A549 (cell line): ENCODE results near the gene ITLN1. TPM values are rescaled to one million over a fixed set of nuclear protein-coding genes. Genes with fewer than 3 reads are reported as not detected.

ENCODE experiments used
- ATAC-seq, 2 experiments: fragments of 200-7000 bp in 1 of 2; fragments of >200 bp in 1 of 2; cut with Nextera tagmentation in 1 of 2; cut with Tn5 transposase in 1 of 2; 3 replicates each; pipeline versions ENCODE4 v1.8.0 to v1.9.1; 2018 to 2020; ENCODE audit warnings: mild to moderate bottlenecking in 1 of 2, moderate library complexity in 1 of 2
- CTCF ChIA-PET: fragments of 300-600 bp; sonication (Branson Sonifier 250); formaldehyde crosslinking; extraction: SDS; loops from one replicate; lab custom pipeline; 2021; ENCODE audit warnings: antibody characterized with exemption, inconsistent platforms; lab: Yijun Ruan, JAX
- POLR2A ChIA-PET: fragments of 350-600 bp; formaldehyde crosslinking; extraction: SDS; loops from one replicate; lab custom pipeline; 2021; ENCODE audit warnings: antibody characterized with exemption, inconsistent platforms; lab: Yijun Ruan, JAX
- DNase-seq, 2 experiments: peaks; one replicate each; pipeline versions ENCODE4 v3.0.0 to v3.0.0-alpha.2; 2011 to 2016; ENCODE audit warnings: low read depth in 1 of 2, low spot score in 1 of 2
- FAIRE-seq: peaks from 2 replicates; lab custom pipeline; 2011; peaks lifted over from hg19 to GRCh38; lab: Jason Lieb, UNC
- H3K27ac ChIP-seq, 2 experiments: fragments of >200 bp; sonication (Bioruptor Twin); formaldehyde crosslinking; 3 replicates each; pipeline ENCODE4 v1.5.1; 2016 to 2017
- H3K4me1 ChIP-seq: fragments of >200 bp; sonication (Bioruptor Twin); formaldehyde crosslinking; 3 replicates; pipeline ENCODE4 v1.6.1; 2016
- H3K4me2 ChIP-seq: fragments of >200 bp; sonication (Bioruptor Twin); formaldehyde crosslinking; 3 replicates; pipeline ENCODE4 v1.6.1; 2016
- H3K4me3 ChIP-seq: fragments of >200 bp; sonication (Bioruptor Twin); formaldehyde crosslinking; 3 replicates; pipeline ENCODE4 v1.5.1; 2016
- H3K9me3 ChIP-seq: fragments of >200 bp; sonication (Bioruptor Twin); formaldehyde crosslinking; 3 replicates; pipeline ENCODE4 v1.6.1; 2016
- CBX2 ChIP-seq: fragments of 200-600 bp; sonication (generic); IDR thresholded peaks from 2 replicates; pipeline ENCODE4 v1.6.1; 2016; ENCODE audit warnings: low read depth, mild to moderate bottlenecking, borderline replicate concordance
- CBX8 ChIP-seq: fragments of 200-600 bp; sonication (generic); IDR thresholded peaks from 2 replicates; pipeline ENCODE4 v1.6.1; 2016
- CEBPB ChIP-seq, 2 experiments: fragments of >200 bp in 1 of 2; sonication (Bioruptor Twin) in 1 of 2; formaldehyde crosslinking in 1 of 2; IDR thresholded peaks; 2 replicates each; pipeline ENCODE4 v1.6.1; 2012 to 2016
- CHD4 ChIP-seq: fragments of 200-600 bp; sonication (generic); IDR thresholded peaks from 2 replicates; pipeline ENCODE4 v1.6.1; 2016; ENCODE audit warnings: antibody characterized with exemption, mild to moderate bottlenecking, borderline replicate concordance
- E2F6 ChIP-seq: IDR thresholded peaks from 2 replicates; pipeline ENCODE4 v1.6.1; 2012; ENCODE audit warnings: low read depth, borderline replicate concordance
- FOSB ChIP-seq: fragments of 250-450 bp; sonication (Bioruptor Pico); IDR thresholded peaks from 2 replicates; pipeline ENCODE4 v1.5.0; 2020; ENCODE audit warnings: mild to moderate bottlenecking, moderate library complexity
- FOXS1 ChIP-seq: fragments of 250-450 bp; sonication (Bioruptor Pico); IDR thresholded peaks from 2 replicates; pipeline ENCODE4 v1.5.0; 2020; ENCODE audit warnings: mild to moderate bottlenecking, moderate library complexity
- HOXA7 ChIP-seq: fragments of 250-450 bp; sonication (Bioruptor Pico); IDR thresholded peaks from 2 replicates; pipeline ENCODE4 v1.5.0; 2020; ENCODE audit warnings: mild to moderate bottlenecking, moderate library complexity
- HOXB13 ChIP-seq: fragments of 250-450 bp; sonication (Bioruptor Pico); IDR thresholded peaks from 2 replicates; pipeline ENCODE4 v1.5.0; 2020; ENCODE audit warnings: low read depth, mild to moderate bottlenecking, moderate library complexity
- KDM1A ChIP-seq: fragments of 200-600 bp; sonication (generic); IDR thresholded peaks from 2 replicates; pipeline ENCODE4 v1.6.1; 2016; ENCODE audit warnings: low read depth, mild to moderate bottlenecking
- MAFK ChIP-seq: fragments of 450-650 bp; IDR thresholded peaks from 2 replicates; pipeline ENCODE4 v1.6.1; 2014; ENCODE audit not compliant: partially characterized antibody
- NFE2L2 ChIP-seq: fragments of 150-350 bp; conservative IDR thresholded peaks from 2 replicates; pipeline ENCODE4 v1.6.1; 2014; ENCODE audit warnings: low read length
- NR3C1 ChIP-seq: fragments of >200 bp; sonication (Bioruptor Twin); formaldehyde crosslinking; IDR thresholded peaks from 3 replicates; pipeline ENCODE4 v1.6.1; 2017
- PHF8 ChIP-seq: fragments of 200-600 bp; sonication (generic); IDR thresholded peaks from 2 replicates; pipeline ENCODE4 v1.6.1; 2016; ENCODE audit warnings: low read depth, mild to moderate bottlenecking, antibody characterized with exemption, moderate library complexity, borderline replicate concordance
- POLR2A ChIP-seq: IDR thresholded peaks from 2 replicates; pipeline ENCODE4 v1.6.1; 2012; ENCODE audit warnings: mild to moderate bottlenecking, low read length
- RFX5 ChIP-seq: fragments of 450-650 bp; IDR thresholded peaks from 2 replicates; pipeline ENCODE4 v1.7.1; 2014; ENCODE audit warnings: antibody characterized with exemption, mild to moderate bottlenecking, moderate library complexity
- SREBF2 ChIP-seq: fragments of 450-650 bp; IDR thresholded peaks from 2 replicates; pipeline ENCODE4 v1.6.1; 2014; ENCODE audit warnings: mild to moderate bottlenecking, moderate library complexity
- TFCP2L1 ChIP-seq: fragments of 250-450 bp; sonication (Bioruptor Pico); IDR thresholded peaks from 2 replicates; pipeline ENCODE4 v1.5.0; 2021; ENCODE audit warnings: mild to moderate bottlenecking
- TP53 ChIP-seq: fragments of 250-450 bp; sonication (Bioruptor Pico); IDR thresholded peaks from 2 replicates; pipeline ENCODE4 v1.5.0; 2021; ENCODE audit warnings: mild to moderate bottlenecking, moderate library complexity
- ZFP36 ChIP-seq: fragments of 450-650 bp; IDR thresholded peaks from 2 replicates; pipeline ENCODE4 v1.6.1; 2014; ENCODE audit warnings: borderline replicate concordance; ENCODE audit not compliant: partially characterized antibody
- ZSCAN20 ChIP-seq: fragments of 250-450 bp; sonication (Bioruptor Pico); IDR thresholded peaks from 2 replicates; pipeline ENCODE4 v1.8.0; 2022; ENCODE audit warnings: mild to moderate bottlenecking, moderate library complexity
- WGBS: methylation state at CpG from one replicate; pipeline ENCODE4 v1.1.6; 2017; ENCODE audit errors: missing lambda C conversion rate; 5-methylcytosine and 5-hydroxymethylcytosine counted together
- polyA plus RNA-seq, 4 experiments: library from polyadenylated mRNA; depleted of rRNA in 3 of 4; stranded (reverse); fragments of >200 nt; fragmentation: RNase III in 1 of 4; extraction: RNeasy Plus Mini Kit Qiagen cat#74134 plus additional on column Dnase treatment in 1 of 4; gene quantifications; 2 replicates in 3 of 4; 3 replicates in 1 of 4; pipeline ENCODE4 v1.2.3, GENCODE V29; 2011 to 2017
- TF ChIP-seq, protein P1 (sequence below): fragments of 200-600 bp; sonication (generic); IDR thresholded peaks from 2 replicates; pipeline ENCODE4 v1.6.1; 2016; ENCODE audit warnings: antibody characterized with exemption, mild to moderate bottlenecking, moderate library complexity
- TF ChIP-seq, protein P2 (sequence below): fragments of >200 bp; sonication (Bioruptor Twin); formaldehyde crosslinking; IDR thresholded peaks from 2 replicates; pipeline ENCODE4 v1.6.1; 2016
- TF ChIP-seq, protein P3 (sequence below): IDR thresholded peaks from 2 replicates; pipeline ENCODE4 v1.6.1; 2012

ITLN1 gene
- polyA plus RNA-seq, 2 of the 4 experiments (the other 2 are of a cell fraction) = not detected

GRCh38 chr1:160866001-160866694 is 18.8 kb downstream of the ITLN1 start:
- Histone ChIP-seq H3K9me3 (no peaks in the 10 kb centered on the region), H3K4me3 (no peak overlapping the region), H3K4me1 (peaks cover 17% of the 10 kb centered on the region), H3K27ac (no peak overlapping the region), H3K4me2 (peak overlapping the region; percentile 7; the same call in 2 of the 3 replicates)
- ChIA-PET CTCF (interaction anchor here (0.6 to 1.1 kb wide), 2 partner anchors 30 to 175 kb away, joined by 3 to 4 read pairs; no protein-coding TSS in a partner anchor), POLR2A (no interaction called here)
- no peak for DNase-seq
- FAIRE-seq = no peak
- no peak for ATAC-seq
- no peak for TF ChIP-seq CHD4
- no peak for TF ChIP-seq ZSCAN20 (CRISPR knock-in tag)
- no peak for TF ChIP-seq NR3C1
- TF ChIP-seq FOSB (CRISPR knock-in tag) = no peak
- TF ChIP-seq SREBF2 = no peak
- TF ChIP-seq, protein P1, sequence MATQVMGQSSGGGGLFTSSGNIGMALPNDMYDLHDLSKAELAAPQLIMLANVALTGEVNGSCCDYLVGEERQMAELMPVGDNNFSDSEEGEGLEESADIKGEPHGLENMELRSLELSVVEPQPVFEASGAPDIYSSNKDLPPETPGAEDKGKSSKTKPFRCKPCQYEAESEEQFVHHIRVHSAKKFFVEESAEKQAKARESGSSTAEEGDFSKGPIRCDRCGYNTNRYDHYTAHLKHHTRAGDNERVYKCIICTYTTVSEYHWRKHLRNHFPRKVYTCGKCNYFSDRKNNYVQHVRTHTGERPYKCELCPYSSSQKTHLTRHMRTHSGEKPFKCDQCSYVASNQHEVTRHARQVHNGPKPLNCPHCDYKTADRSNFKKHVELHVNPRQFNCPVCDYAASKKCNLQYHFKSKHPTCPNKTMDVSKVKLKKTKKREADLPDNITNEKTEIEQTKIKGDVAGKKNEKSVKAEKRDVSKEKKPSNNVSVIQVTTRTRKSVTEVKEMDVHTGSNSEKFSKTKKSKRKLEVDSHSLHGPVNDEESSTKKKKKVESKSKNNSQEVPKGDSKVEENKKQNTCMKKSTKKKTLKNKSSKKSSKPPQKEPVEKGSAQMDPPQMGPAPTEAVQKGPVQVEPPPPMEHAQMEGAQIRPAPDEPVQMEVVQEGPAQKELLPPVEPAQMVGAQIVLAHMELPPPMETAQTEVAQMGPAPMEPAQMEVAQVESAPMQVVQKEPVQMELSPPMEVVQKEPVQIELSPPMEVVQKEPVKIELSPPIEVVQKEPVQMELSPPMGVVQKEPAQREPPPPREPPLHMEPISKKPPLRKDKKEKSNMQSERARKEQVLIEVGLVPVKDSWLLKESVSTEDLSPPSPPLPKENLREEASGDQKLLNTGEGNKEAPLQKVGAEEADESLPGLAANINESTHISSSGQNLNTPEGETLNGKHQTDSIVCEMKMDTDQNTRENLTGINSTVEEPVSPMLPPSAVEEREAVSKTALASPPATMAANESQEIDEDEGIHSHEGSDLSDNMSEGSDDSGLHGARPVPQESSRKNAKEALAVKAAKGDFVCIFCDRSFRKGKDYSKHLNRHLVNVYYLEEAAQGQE = no peak
- TF ChIP-seq TP53 (CRISPR knock-in tag) = no peak

GRCh38 chr1:160865337-160865736 is 19.6 kb downstream of the ITLN1 start:
- 55% methylated on average over 5 of the region's 5 CpGs for WGBS
- Histone ChIP-seq H3K4me1 (peaks cover 17% of the 10 kb centered on the region), H3K9me3 (no peaks in the 10 kb centered on the region), H3K27ac (no peak overlapping the region), H3K4me3 (no peak overlapping the region), H3K4me2 (peak overlapping the region; percentile 7; the same call in 2 of the 3 replicates)
- DNase-seq (no peak), ATAC-seq (no peak), FAIRE-seq (no peak)
- TF ChIP-seq FOXS1 (CRISPR knock-in tag) (no peak), E2F6 (no peak), CEBPB (IDR thresholded peaks at IDR 0.05) (no peak), CHD4 (no peak), ZFP36 (no peak), MAFK (no peak)
- POLR2A ChIA-PET = no interaction called here
- CTCF ChIA-PET = interaction anchor here (0.6 to 1.4 kb wide), 5 partner anchors 13 to 175 kb away, joined by 3 to 4 read pairs (median 3); no protein-coding TSS in a partner anchor

DNA sequence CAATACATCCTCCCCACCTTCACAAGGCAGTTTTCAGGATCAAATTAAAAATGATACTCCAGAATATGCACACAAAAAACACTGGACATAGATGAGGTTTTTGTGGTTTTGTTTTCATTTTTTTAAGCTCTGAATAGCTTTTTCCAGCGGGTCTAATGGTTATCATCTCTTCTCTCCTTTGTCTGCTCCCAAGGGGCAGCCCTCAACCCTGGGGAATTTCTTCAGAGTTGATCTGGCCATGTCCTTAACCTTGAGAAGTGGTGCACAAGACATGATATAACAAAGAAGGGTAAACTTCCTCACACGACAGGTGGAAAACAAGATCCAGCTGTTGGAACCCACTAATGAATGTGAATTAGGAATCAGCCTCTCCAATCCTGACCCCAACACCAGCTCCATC is 20.8 kb downstream of the ITLN1 start:
- Histone ChIP-seq H3K4me1 (peaks cover 17% of the 10 kb centered on the region), H3K4me3 (no peak overlapping the region), H3K4me2 (no peak overlapping the region), H3K27ac (no peak overlapping the region), H3K9me3 (no peaks in the 10 kb centered on the region)
- ChIA-PET POLR2A (no interaction called here), CTCF (interaction anchor here (0.6 to 1.9 kb wide), 5 partner anchors 9 to 230 kb away, joined by 3 to 7 read pairs (median 4); no protein-coding TSS in a partner anchor)
- FAIRE-seq (no peak), ATAC-seq (no peak), DNase-seq (no peak)
- WGBS = 71% methylated on average over 2 of the region's 2 CpGs
- no peak for TF ChIP-seq NFE2L2
- TF ChIP-seq TFCP2L1 (CRISPR knock-in tag) = no peak
- TF ChIP-seq RFX5 = no peak
- no peak for TF ChIP-seq KDM1A
- TF ChIP-seq, protein P2, sequence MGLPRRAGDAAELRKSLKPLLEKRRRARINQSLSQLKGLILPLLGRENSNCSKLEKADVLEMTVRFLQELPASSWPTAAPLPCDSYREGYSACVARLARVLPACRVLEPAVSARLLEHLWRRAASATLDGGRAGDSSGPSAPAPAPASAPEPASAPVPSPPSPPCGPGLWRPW = no peak
- no peak for TF ChIP-seq CHD4
- no peak for TF ChIP-seq SREBF2
- no peak for TF ChIP-seq ZSCAN20 (CRISPR knock-in tag)
- no peak for TF ChIP-seq POLR2A
- no peak for TF ChIP-seq NR3C1
- no peak for TF ChIP-seq CEBPB (IDR thresholded peaks at IDR 0.05)
- TF ChIP-seq HOXA7 (CRISPR knock-in tag) = no peak
- no peak for TF ChIP-seq CBX8
- TF ChIP-seq FOSB (CRISPR knock-in tag) = no peak
- TF ChIP-seq, protein P3, sequence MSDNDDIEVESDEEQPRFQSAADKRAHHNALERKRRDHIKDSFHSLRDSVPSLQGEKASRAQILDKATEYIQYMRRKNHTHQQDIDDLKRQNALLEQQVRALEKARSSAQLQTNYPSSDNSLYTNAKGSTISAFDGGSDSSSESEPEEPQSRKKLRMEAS = no peak
- no peak for TF ChIP-seq HOXB13 (CRISPR knock-in tag)
- TF ChIP-seq CBX2 = no peak
- TF ChIP-seq PHF8 = no peak
- TF ChIP-seq, all 56 proteins: peak for 0
